ENCODE results near the gene TSPAN14.

- TF ChIP-seq BRCA1 (IDR thresholded peaks at IDR 0.05; ENCODE audit: low read depth, low read length) (no peak), RFX5 (IDR thresholded peaks at IDR 0.05; ENCODE audit: borderline replicate concordance, low read depth, low read length) (no peak), CTCF (IDR thresholded peaks at IDR 0.05; ENCODE audit: control extremely low read depth in 1 of 3, insufficient read depth in 1 of 3, low read depth in 1 of 3, low read length in 3 of 3) (no peak)
Observed at GRCh38 chr10:80462299-80462980, 8.3 kb downstream of the TSPAN14 start.
